ENCODE measurements around the gene HMCN1. TPM values are rescaled to one million over a fixed set of nuclear protein-coding genes. Genes with fewer than 3 reads are reported as not detected.

Gene HMCN1
- total and polyA plus RNA-seq, 9 donors, result 7.9 to 22.6 (median 11.2) TPM

DNA sequence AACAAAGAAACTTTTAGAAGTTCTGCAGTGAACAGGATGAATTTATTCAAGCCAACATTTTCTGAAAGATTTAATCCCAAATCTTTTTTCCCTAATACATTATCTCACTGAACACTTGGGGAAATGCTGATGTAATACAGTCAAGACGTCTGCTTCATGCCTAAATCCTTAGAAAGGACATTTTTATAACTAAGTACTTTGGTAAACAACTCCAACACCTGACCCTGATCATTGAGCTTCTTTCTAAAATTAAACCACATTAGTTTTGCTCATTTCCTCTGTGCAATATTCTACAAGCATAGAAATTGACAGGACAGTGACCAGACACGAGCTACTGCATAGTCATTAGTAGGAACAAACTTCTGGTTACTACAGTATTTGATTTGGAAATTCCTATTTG lies 457.3 kb downstream of the HMCN1 start:
- Histone ChIP-seq H3K4me1 (ENCODE audit: control insufficient read depth, insufficient read depth, low read length) (no peaks in the 10 kb centered on the region), H3K27ac (ENCODE audit: low read length) (no peak overlapping the region), H3K27me3 (ENCODE audit: control insufficient read depth, insufficient read depth, low read length) (no peaks in the 10 kb centered on the region), H3K36me3 (ENCODE audit: control insufficient read depth, insufficient read depth, low read length) (no peaks in the 10 kb centered on the region), H3K4me3 (ENCODE audit: low read length) (no peak overlapping the region), H3K9me3 (replicated peaks; ENCODE audit: control insufficient read depth, low read depth, low read length) (no peaks in the 10 kb centered on the region)
- WGBS (ENCODE audit: insufficient coverage), result no CpG with 5 or more reads among the region's 2 CpGs
- no peak for DNase-seq

DNA sequence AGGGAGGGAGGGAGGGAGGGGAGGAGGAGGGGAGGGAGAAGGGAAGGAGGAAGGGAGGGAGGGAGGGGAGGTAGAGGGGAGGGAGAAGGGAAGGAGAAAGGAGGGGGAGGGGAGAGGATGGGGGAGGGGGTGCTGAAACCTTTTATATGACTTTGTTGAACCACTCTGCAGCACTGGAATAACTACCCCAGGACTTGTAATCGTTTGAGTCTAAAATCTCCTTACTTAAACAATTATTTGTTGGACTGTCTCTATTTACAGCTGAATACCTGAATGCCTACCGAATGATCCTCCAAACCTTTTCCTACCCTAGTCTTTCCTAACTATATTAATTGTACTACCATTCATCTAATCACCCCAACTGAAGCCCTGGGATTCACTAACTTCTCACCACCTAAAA lies 459.0 kb downstream of the HMCN1 start:
- no peak overlapping the region for H3K4me3 ChIP-seq (ENCODE audit: low read length)
- no peak for DNase-seq
- no peaks in the 10 kb centered on the region for H3K27me3 ChIP-seq (ENCODE audit: control insufficient read depth, insufficient read depth, low read length)
- no peaks in the 10 kb centered on the region for H3K9me3 ChIP-seq (replicated peaks; ENCODE audit: control insufficient read depth, low read depth, low read length)
- no peak overlapping the region for H3K27ac ChIP-seq (ENCODE audit: low read length)
- 100% methylated on average over 1 of the region's 2 CpGs for WGBS (ENCODE audit: insufficient coverage)
- no peaks in the 10 kb centered on the region for H3K4me1 ChIP-seq (ENCODE audit: control insufficient read depth, insufficient read depth, low read length)
- H3K36me3 ChIP-seq (ENCODE audit: control insufficient read depth, insufficient read depth, low read length), result no peaks in the 10 kb centered on the region

DNA sequence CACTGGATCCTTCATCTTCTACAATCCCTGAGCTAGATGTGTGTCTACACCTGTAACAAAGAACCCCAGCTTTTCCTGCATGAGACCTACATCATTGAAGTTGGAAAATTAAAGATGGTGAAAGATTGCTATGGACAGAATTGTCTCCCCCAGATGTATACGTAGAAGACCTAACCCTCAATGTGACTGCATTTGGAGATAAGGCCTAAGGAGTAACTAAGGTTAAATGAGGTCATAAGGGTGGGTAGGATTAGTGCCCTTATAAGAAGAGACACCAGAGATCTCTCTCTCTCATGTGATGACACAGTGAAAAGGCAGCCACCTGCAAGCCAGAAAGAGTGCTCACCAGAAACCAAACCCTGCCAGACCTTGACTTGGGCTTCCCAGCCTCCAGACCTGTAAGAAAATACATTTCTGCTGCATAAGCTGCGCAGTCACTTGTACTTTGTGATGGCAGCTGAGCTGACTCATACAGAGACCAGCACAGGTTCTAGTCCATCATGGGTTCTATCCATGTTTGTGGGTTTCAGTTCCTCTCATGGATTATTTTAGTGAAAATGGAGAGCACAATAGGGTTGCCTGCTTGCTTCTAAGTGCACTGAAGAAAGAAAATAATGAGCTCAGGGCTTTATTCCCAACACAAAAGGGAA lies 460.0 kb downstream of the HMCN1 start:
- Histone ChIP-seq H3K4me1 (ENCODE audit: control insufficient read depth, insufficient read depth, low read length) (no peaks in the 10 kb centered on the region), H3K27me3 (ENCODE audit: control insufficient read depth, insufficient read depth, low read length) (no peaks in the 10 kb centered on the region), H3K9me3 (replicated peaks; ENCODE audit: control insufficient read depth, low read depth, low read length) (no peaks in the 10 kb centered on the region), H3K36me3 (ENCODE audit: control insufficient read depth, insufficient read depth, low read length) (no peaks in the 10 kb centered on the region), H3K27ac (ENCODE audit: low read length) (no peak overlapping the region), H3K4me3 (ENCODE audit: low read length) (no peak overlapping the region)
- WGBS (ENCODE audit: insufficient coverage), result 100% methylated on average over 1 of the region's 2 CpGs
- no peak for DNase-seq

GRCh38 chr1:186195377-186195931 lies 461.3 kb downstream of the HMCN1 start:
- H3K36me3 ChIP-seq (ENCODE audit: control insufficient read depth, insufficient read depth, low read length), result no peaks in the 10 kb centered on the region
- whole genome bisulfite sequencing (ENCODE audit: insufficient coverage), result no CpG with 5 or more reads among the region's 3 CpGs
- no peak for DNase-seq
- H3K4me3 ChIP-seq (ENCODE audit: low read length), result no peak overlapping the region
- H3K9me3 ChIP-seq (replicated peaks; ENCODE audit: control insufficient read depth, low read depth, low read length), result no peaks in the 10 kb centered on the region
- no peaks in the 10 kb centered on the region for H3K27me3 ChIP-seq (ENCODE audit: control insufficient read depth, insufficient read depth, low read length)
- H3K27ac ChIP-seq (ENCODE audit: low read length), result no peak overlapping the region
- H3K4me1 ChIP-seq (ENCODE audit: control insufficient read depth, insufficient read depth, low read length), result no peaks in the 10 kb centered on the region

DNA sequence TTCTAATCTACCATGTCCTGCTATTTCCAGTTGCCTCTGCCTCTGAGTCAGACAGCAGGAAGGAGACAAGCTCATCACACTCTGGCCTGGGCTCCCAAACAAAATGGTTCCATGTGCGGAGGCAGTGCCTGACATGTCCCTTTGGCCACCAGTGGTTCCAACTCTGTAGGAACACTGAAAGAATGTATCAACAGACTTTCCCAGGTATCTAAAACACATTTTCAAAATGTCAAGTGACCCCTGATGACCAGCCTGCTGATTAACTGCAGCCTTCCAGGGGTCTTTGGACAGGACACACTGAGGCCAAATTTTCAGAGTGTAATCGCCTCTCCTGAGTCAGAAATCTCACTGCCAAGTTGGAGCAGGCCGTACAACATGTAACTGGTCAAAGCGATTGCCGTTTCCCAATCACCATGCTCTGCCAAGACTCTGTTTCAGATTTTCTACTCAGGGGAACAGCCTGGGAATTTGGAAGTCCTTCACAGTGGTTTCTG lies 468.1 kb downstream of the HMCN1 start:
- Histone ChIP-seq H3K27ac (ENCODE audit: low read length) (no peak overlapping the region), H3K9me3 (replicated peaks; ENCODE audit: control insufficient read depth, low read depth, low read length) (no peaks in the 10 kb centered on the region), H3K4me3 (ENCODE audit: low read length) (no peak overlapping the region), H3K36me3 (ENCODE audit: control insufficient read depth, insufficient read depth, low read length) (no peaks in the 10 kb centered on the region), H3K4me1 (ENCODE audit: control insufficient read depth, insufficient read depth, low read length) (no peaks in the 10 kb centered on the region), H3K27me3 (ENCODE audit: control insufficient read depth, insufficient read depth, low read length) (no peaks in the 10 kb centered on the region)
- DNase-seq, result peak; percentile 62
- 55% methylated on average over 5 of the region's 5 CpGs for WGBS (ENCODE audit: insufficient coverage)

DNA sequence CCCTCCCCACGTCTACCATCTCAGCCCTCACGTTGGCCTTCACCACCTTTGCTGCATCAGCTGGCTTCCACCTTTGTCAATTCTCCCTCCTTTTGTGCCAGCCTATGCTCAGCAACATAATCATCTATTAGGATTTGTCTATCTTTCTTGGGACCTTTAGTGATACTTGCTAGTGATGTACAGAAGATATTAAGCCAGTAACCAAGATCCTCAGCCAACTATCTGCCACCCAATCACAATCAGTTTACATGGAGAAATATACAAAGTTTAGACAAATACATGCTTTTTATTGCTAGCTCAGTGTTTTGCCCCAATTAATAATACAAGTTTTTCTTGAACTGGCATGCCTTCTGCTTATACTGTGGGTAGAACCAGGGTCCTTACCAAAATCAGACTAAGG lies 468.6 kb downstream of the HMCN1 start:
- Histone ChIP-seq H3K9me3 (replicated peaks; ENCODE audit: control insufficient read depth, low read depth, low read length) (no peaks in the 10 kb centered on the region), H3K27me3 (ENCODE audit: control insufficient read depth, insufficient read depth, low read length) (no peaks in the 10 kb centered on the region), H3K27ac (ENCODE audit: low read length) (no peak overlapping the region), H3K36me3 (ENCODE audit: control insufficient read depth, insufficient read depth, low read length) (no peaks in the 10 kb centered on the region), H3K4me3 (ENCODE audit: low read length) (no peak overlapping the region), H3K4me1 (ENCODE audit: control insufficient read depth, insufficient read depth, low read length) (no peaks in the 10 kb centered on the region)
- DNase-seq, result no peak
- 60% methylated on average over 1 of the region's 2 CpGs for WGBS (ENCODE audit: insufficient coverage)

DNA sequence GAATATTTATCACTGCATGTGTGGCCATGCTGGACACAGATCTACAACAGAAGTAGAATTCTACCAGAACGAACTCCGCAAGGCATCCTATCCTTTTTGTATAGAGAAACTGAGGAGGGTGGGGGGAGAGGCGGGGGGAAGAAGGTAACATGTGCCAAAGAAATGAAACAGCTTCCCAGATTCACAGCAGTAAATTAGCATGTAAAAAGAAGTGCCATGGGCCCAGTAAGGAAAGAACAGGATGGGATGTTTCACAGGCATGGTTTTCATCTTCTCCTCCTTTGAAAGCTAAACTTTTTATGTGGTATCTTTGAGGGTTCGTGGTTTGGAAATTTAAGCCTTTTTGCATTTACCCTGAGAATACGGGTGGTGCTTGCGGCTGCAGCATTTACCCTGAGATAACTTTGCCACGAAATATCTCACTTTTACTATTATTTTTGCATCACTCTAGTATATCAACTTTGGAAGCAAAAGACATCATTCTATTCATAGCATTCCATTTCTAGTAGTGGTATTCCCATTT lies 471.9 kb downstream of the HMCN1 start:
- H3K27me3 ChIP-seq (ENCODE audit: control insufficient read depth, insufficient read depth, low read length), result no peaks in the 10 kb centered on the region
- no CpG with 5 or more reads among the region's 7 CpGs for WGBS (ENCODE audit: insufficient coverage)
- no peaks in the 10 kb centered on the region for H3K4me1 ChIP-seq (ENCODE audit: control insufficient read depth, insufficient read depth, low read length)
- H3K4me3 ChIP-seq (ENCODE audit: low read length), result no peak overlapping the region
- H3K36me3 ChIP-seq (ENCODE audit: control insufficient read depth, insufficient read depth, low read length), result no peaks in the 10 kb centered on the region
- H3K27ac ChIP-seq (ENCODE audit: low read length), result no peak overlapping the region
- no peak for DNase-seq
- no peaks in the 10 kb centered on the region for H3K9me3 ChIP-seq (replicated peaks; ENCODE audit: control insufficient read depth, low read depth, low read length)

GRCh38 chr1:186207391-186208085 lies 473.3 kb downstream of the HMCN1 start:
- H3K27ac ChIP-seq (ENCODE audit: low read length), result peak overlapping the region; percentile 30
- peak; percentile 80 for DNase-seq
- WGBS (ENCODE audit: insufficient coverage), result 33% methylated on average over 1 of the region's 4 CpGs

GRCh38 chr1:186208405-186209129 lies 474.4 kb downstream of the HMCN1 start:
- Histone ChIP-seq H3K4me1 (ENCODE audit: control insufficient read depth, insufficient read depth, low read length) (no peaks in the 10 kb centered on the region), H3K4me3 (ENCODE audit: low read length) (no peak overlapping the region), H3K9me3 (replicated peaks; ENCODE audit: control insufficient read depth, low read depth, low read length) (no peaks in the 10 kb centered on the region), H3K36me3 (ENCODE audit: control insufficient read depth, insufficient read depth, low read length) (no peaks in the 10 kb centered on the region), H3K27ac (ENCODE audit: low read length) (no peak overlapping the region), H3K27me3 (ENCODE audit: control insufficient read depth, insufficient read depth, low read length) (no peaks in the 10 kb centered on the region)
- peak; percentile 26 for DNase-seq
- 75% methylated on average over 1 of the region's 4 CpGs for WGBS (ENCODE audit: insufficient coverage)

More at GRCh38 chr1:186207391-186208085, 473.3 kb downstream of the HMCN1 start:
- no peak overlapping the region for H3K4me3 ChIP-seq (ENCODE audit: low read length)
- no peaks in the 10 kb centered on the region for H3K9me3 ChIP-seq (replicated peaks; ENCODE audit: control insufficient read depth, low read depth, low read length)
- no peaks in the 10 kb centered on the region for H3K27me3 ChIP-seq (ENCODE audit: control insufficient read depth, insufficient read depth, low read length)
- H3K4me1 ChIP-seq (ENCODE audit: control insufficient read depth, insufficient read depth, low read length), result no peaks in the 10 kb centered on the region
- no peaks in the 10 kb centered on the region for H3K36me3 ChIP-seq (ENCODE audit: control insufficient read depth, insufficient read depth, low read length)

GRCh38 chr1:186210258-186210657 lies 476.1 kb downstream of the HMCN1 start:
- H3K27ac ChIP-seq (ENCODE audit: low read length), result no peak overlapping the region
- H3K4me3 ChIP-seq (ENCODE audit: low read length), result no peak overlapping the region
- WGBS (ENCODE audit: insufficient coverage), result 89% methylated on average over 3 of the region's 10 CpGs
- H3K27me3 ChIP-seq (ENCODE audit: control insufficient read depth, insufficient read depth, low read length), result no peaks in the 10 kb centered on the region
- no peaks in the 10 kb centered on the region for H3K9me3 ChIP-seq (replicated peaks; ENCODE audit: control insufficient read depth, low read depth, low read length)
- no peaks in the 10 kb centered on the region for H3K4me1 ChIP-seq (ENCODE audit: control insufficient read depth, insufficient read depth, low read length)
- H3K36me3 ChIP-seq (ENCODE audit: control insufficient read depth, insufficient read depth, low read length), result no peaks in the 10 kb centered on the region
- DNase-seq, result no peak

Data from muscle of leg (tissue), 11 donors.